K562 (cell line): ENCODE data around the gene YKT6. TPM values are rescaled to one million over a fixed set of nuclear protein-coding genes. Genes with fewer than 3 reads are reported as not detected.

Experiments
- CTBP1 ChIP-seq: fragments of 450-650 bp; IDR thresholded peaks from 2 replicates; pipeline ENCODE4 v1.6.1; 2016; ENCODE audit warnings: borderline replicate concordance
- GTF2F1 ChIP-seq: IDR thresholded peaks from 2 replicates; pipeline ENCODE4 v1.6.1; 2011; ENCODE audit warnings: low read depth, low read length, improper control_type of control experiment
- L3MBTL2 ChIP-seq: fragments of 450-650 bp; IDR thresholded peaks from 2 replicates; pipeline ENCODE4 v1.6.1; 2016; ENCODE audit warnings: mild to moderate bottlenecking, moderate library complexity
- POLR2B ChIP-seq: fragments of 450-650 bp; IDR thresholded peaks from 2 replicates; pipeline ENCODE4 v1.6.1; 2018; ENCODE audit warnings: low read depth; ENCODE audit not compliant: partially characterized antibody
- RAD21 ChIP-seq, 2 experiments: fragments of 250-450 bp in 1 of 2; fragments of 450-650 bp in 1 of 2; sonication (Bioruptor Pico) in 1 of 2; formaldehyde crosslinking in 1 of 2; IDR thresholded peaks in 1 of 2; conservative IDR thresholded peaks in 1 of 2; 2 replicates each; pipeline versions ENCODE4 v1.4.0 to v1.8.0; 2020 to 2022; ENCODE audit warnings: mild to moderate bottlenecking in 2 of 2, moderate library complexity in 1 of 2
- RNF2 ChIP-seq: sonication (generic); IDR thresholded peaks from 2 replicates; pipeline ENCODE4 v1.6.1; 2016
- ZFX ChIP-seq: sonication (generic); formaldehyde crosslinking; IDR thresholded peaks from 2 replicates; pipeline ENCODE4 v1.8.0; 2022; ENCODE audit warnings: mild to moderate bottlenecking, missing genetic modification reagents, moderate library complexity
- ZKSCAN1 ChIP-seq: fragments of 150-350 bp; IDR thresholded peaks from 2 replicates; pipeline ENCODE4 v1.6.1; 2016; ENCODE audit warnings: low read depth, low read length
- polyA plus RNA-seq, 8 experiments: library from polyadenylated mRNA; depleted of rRNA in 4 of 8; stranded (reverse) in 5 of 8; unstranded in 3 of 8; fragments of >200 nt; fragmentation: Nextera tagmentation in 2 of 8; fragmentation: Illumina TruSeq in 1 of 8; extraction: Ambion mirVana in 2 of 8; extraction: Trizol in 1 of 8; gene quantifications; 2 replicates each; pipeline versions ENCODE4 v1.2.1 to v1.2.3, GENCODE V29; 2011 to 2014; ENCODE audit warnings: inconsistent platforms in 1 of 8, missing spikeins in 1 of 8
- total RNA-seq, 7 experiments: library from RNA; depleted of rRNA in 6 of 7; stranded (reverse); fragments of >200 nt in 6 of 7; fragmentation: Illumina TruSeq in 2 of 7; extraction: Trizol in 2 of 7; gene quantifications; 2 replicates each; pipeline versions ENCODE4 v1.2.1 to v1.2.3, GENCODE V29; 2011 to 2021; ENCODE audit warnings: low replicate concordance in 1 of 7
- TF ChIP-seq, protein P1 (sequence below): sonication (generic); formaldehyde crosslinking; IDR thresholded peaks from 2 replicates; pipeline ENCODE4 v1.8.0; 2022; ENCODE audit warnings: missing genetic modification reagents, mild to moderate bottlenecking, moderate library complexity, borderline replicate concordance
- TF ChIP-seq, protein P2 (sequence below), 2 experiments: fragments of 450-650 bp in 1 of 2; sonication (generic) in 1 of 2; formaldehyde crosslinking in 1 of 2; IDR thresholded peaks; 2 replicates each; pipeline versions ENCODE4 v1.7.1 to v1.9.0; 2016 to 2022; ENCODE audit warnings: inconsistent platforms in 1 of 2, mild to moderate bottlenecking in 1 of 2, missing genetic modification reagents in 1 of 2
- TF ChIP-seq, protein P3 (sequence below): sonication (generic); formaldehyde crosslinking; IDR thresholded peaks from 2 replicates; pipeline ENCODE4 v1.4.0; 2020; ENCODE audit warnings: mild to moderate bottlenecking, missing genetic modification reagents
- TF ChIP-seq, protein P4 (sequence below): fragments of 250-450 bp; sonication (Bioruptor Pico); IDR thresholded peaks from 2 replicates; pipeline ENCODE4 v1.8.0; 2021; ENCODE audit warnings: mild to moderate bottlenecking, moderate library complexity

The YKT6 gene
- total and polyA plus RNA-seq, 9 of the 15 experiments (the other 6 are each of a cell fraction or from before 2014, with no cell fraction given), result 1.6 to 90.6 (median 75.1) TPM

DNA sequence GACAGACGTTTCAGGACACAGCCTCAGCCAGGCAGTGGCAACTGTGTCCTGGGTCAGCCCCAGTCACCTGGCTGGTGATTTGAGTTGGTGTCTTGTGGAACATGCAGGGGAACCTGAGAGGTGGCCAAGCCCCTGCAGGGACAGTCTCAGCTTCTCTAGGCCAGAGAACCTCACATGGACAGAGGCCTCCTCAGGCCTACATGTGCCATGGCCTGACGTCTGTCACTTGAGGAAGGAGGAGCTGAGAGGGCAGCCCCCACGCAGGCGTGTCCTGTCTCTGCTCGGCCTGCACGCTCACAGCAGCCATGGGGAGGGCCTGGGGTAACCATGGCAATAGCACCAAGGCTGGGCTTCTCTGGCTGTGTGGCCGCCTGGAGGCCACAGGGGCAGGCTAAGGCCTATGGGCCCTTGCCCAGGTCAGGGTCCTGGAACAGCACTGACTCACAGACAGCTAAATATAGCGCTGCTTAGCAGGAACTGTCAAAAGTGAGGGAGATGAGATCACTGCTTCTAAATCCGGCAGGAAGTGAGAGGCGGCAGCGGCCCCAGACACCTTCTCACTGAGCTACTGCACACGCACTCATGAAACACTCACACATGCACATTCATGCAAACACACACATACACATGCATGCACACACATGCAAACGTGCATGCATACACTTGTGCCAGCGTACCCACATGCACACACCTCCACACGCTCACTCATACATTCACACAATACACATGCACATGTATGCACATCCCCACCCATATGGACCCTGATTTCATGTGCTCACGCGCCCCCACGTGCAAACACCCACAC lies 57.0 kb downstream of the YKT6 start (continued):
- TF ChIP-seq, protein P1, sequence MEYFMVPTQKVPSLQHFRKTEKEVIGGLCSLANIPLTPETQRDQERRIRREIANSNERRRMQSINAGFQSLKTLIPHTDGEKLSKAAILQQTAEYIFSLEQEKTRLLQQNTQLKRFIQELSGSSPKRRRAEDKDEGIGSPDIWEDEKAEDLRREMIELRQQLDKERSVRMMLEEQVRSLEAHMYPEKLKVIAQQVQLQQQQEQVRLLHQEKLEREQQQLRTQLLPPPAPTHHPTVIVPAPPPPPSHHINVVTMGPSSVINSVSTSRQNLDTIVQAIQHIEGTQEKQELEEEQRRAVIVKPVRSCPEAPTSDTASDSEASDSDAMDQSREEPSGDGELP (CRISPR knock-in tag), result peak; percentile 61; the same call in 1 of the 2 replicates
- TF ChIP-seq CTBP1 (peak; percentile 54; the same call in 1 of the 2 replicates), RNF2 (peak; percentile 59; the same call in 1 of the 2 replicates), GTF2F1 (no peak), POLR2B (no peak), L3MBTL2 (peak; percentile 84), ZKSCAN1 (no peak; the same call in 1 of the 2 replicates), RAD21 (CRISPR knock-in tag; conservative IDR thresholded peaks at IDR 0.05 in 1 of 2, IDR thresholded peaks at IDR 0.05 in 1 of 2) (peak in 1 of 2 experiments; percentile 29; a peak in 1 of 4 replicates), ZFX (peak; percentile 79)
- TF ChIP-seq, protein P2, sequence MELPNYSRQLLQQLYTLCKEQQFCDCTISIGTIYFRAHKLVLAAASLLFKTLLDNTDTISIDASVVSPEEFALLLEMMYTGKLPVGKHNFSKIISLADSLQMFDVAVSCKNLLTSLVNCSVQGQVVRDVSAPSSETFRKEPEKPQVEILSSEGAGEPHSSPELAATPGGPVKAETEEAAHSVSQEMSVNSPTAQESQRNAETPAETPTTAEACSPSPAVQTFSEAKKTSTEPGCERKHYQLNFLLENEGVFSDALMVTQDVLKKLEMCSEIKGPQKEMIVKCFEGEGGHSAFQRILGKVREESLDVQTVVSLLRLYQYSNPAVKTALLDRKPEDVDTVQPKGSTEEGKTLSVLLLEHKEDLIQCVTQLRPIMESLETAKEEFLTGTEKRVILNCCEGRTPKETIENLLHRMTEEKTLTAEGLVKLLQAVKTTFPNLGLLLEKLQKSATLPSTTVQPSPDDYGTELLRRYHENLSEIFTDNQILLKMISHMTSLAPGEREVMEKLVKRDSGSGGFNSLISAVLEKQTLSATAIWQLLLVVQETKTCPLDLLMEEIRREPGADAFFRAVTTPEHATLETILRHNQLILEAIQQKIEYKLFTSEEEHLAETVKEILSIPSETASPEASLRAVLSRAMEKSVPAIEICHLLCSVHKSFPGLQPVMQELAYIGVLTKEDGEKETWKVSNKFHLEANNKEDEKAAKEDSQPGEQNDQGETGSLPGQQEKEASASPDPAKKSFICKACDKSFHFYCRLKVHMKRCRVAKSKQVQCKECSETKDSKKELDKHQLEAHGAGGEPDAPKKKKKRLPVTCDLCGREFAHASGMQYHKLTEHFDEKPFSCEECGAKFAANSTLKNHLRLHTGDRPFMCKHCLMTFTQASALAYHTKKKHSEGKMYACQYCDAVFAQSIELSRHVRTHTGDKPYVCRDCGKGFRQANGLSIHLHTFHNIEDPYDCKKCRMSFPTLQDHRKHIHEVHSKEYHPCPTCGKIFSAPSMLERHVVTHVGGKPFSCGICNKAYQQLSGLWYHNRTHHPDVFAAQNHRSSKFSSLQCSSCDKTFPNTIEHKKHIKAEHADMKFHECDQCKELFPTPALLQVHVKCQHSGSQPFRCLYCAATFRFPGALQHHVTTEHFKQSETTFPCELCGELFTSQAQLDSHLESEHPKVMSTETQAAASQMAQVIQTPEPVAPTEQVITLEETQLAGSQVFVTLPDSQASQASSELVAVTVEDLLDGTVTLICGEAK (IDR thresholded peaks at IDR 0.05), result 0 out of 2 replicates have a peak, but pooled peaks have one; percentile 14
- TF ChIP-seq, protein P2 (CRISPR knock-in tag; IDR thresholded peaks at IDR 0.05), result no peak
- TF ChIP-seq, protein P3, sequence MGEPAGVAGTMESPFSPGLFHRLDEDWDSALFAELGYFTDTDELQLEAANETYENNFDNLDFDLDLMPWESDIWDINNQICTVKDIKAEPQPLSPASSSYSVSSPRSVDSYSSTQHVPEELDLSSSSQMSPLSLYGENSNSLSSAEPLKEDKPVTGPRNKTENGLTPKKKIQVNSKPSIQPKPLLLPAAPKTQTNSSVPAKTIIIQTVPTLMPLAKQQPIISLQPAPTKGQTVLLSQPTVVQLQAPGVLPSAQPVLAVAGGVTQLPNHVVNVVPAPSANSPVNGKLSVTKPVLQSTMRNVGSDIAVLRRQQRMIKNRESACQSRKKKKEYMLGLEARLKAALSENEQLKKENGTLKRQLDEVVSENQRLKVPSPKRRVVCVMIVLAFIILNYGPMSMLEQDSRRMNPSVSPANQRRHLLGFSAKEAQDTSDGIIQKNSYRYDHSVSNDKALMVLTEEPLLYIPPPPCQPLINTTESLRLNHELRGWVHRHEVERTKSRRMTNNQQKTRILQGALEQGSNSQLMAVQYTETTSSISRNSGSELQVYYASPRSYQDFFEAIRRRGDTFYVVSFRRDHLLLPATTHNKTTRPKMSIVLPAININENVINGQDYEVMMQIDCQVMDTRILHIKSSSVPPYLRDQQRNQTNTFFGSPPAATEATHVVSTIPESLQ (CRISPR knock-in tag), result no peak
- TF ChIP-seq, protein P4, sequence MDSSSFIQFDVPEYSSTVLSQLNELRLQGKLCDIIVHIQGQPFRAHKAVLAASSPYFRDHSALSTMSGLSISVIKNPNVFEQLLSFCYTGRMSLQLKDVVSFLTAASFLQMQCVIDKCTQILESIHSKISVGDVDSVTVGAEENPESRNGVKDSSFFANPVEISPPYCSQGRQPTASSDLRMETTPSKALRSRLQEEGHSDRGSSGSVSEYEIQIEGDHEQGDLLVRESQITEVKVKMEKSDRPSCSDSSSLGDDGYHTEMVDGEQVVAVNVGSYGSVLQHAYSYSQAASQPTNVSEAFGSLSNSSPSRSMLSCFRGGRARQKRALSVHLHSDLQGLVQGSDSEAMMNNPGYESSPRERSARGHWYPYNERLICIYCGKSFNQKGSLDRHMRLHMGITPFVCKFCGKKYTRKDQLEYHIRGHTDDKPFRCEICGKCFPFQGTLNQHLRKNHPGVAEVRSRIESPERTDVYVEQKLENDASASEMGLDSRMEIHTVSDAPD, result no peak
